PFSK-1 (cell line): ENCODE data around the gene TAF1L.

Experiments used
- POLR2AphosphoS5 ChIP-seq: IDR thresholded peaks from 2 replicates; pipeline ENCODE4 v1.6.1; 2012; ENCODE audit warnings: low read depth, mild to moderate bottlenecking, control low read depth, low read length, moderate library complexity
- SIN3A ChIP-seq: IDR thresholded peaks from 2 replicates; pipeline ENCODE4 v1.6.1; 2012; ENCODE audit warnings: mild to moderate bottlenecking, low read length, moderate library complexity, borderline replicate concordance; ENCODE audit not compliant: insufficient read depth
- TAF1 ChIP-seq: IDR thresholded peaks from 2 replicates; pipeline ENCODE4 v1.6.1; 2012; ENCODE audit warnings: low read length, control low read depth, borderline replicate concordance; ENCODE audit not compliant: insufficient read depth
- TF ChIP-seq, protein P1 (sequence below), 2 experiments: IDR thresholded peaks; 2 replicates each; pipeline versions ENCODE4 v1.6.1 to v1.8.0; 2011 to 2012; ENCODE audit warnings: low read depth in 2 of 2, low read length in 2 of 2, control low read depth in 1 of 2, inconsistent platforms in 1 of 2, mild to moderate bottlenecking in 1 of 2, moderate library complexity in 1 of 2; ENCODE audit not compliant: insufficient read depth in 1 of 2

- TF ChIP-seq TAF1 = no peak
- no peak for TF ChIP-seq POLR2AphosphoS5
- TF ChIP-seq, protein P1, sequence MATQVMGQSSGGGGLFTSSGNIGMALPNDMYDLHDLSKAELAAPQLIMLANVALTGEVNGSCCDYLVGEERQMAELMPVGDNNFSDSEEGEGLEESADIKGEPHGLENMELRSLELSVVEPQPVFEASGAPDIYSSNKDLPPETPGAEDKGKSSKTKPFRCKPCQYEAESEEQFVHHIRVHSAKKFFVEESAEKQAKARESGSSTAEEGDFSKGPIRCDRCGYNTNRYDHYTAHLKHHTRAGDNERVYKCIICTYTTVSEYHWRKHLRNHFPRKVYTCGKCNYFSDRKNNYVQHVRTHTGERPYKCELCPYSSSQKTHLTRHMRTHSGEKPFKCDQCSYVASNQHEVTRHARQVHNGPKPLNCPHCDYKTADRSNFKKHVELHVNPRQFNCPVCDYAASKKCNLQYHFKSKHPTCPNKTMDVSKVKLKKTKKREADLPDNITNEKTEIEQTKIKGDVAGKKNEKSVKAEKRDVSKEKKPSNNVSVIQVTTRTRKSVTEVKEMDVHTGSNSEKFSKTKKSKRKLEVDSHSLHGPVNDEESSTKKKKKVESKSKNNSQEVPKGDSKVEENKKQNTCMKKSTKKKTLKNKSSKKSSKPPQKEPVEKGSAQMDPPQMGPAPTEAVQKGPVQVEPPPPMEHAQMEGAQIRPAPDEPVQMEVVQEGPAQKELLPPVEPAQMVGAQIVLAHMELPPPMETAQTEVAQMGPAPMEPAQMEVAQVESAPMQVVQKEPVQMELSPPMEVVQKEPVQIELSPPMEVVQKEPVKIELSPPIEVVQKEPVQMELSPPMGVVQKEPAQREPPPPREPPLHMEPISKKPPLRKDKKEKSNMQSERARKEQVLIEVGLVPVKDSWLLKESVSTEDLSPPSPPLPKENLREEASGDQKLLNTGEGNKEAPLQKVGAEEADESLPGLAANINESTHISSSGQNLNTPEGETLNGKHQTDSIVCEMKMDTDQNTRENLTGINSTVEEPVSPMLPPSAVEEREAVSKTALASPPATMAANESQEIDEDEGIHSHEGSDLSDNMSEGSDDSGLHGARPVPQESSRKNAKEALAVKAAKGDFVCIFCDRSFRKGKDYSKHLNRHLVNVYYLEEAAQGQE (IDR thresholded peaks at IDR 0.05; ENCODE audit: insufficient read depth in 1 of 2, low read depth in 2 of 2, low read length in 2 of 2) = no peak
- TF ChIP-seq SIN3A = no peak
Observed at GRCh38 chr9:32590476-32590875, 45.0 kb downstream of the TAF1L start.
